Measurements from ENCODE around the gene SLPI.

Gene SLPI

GRCh38 chr20:45211569-45212474, 42.5 kb downstream of the SLPI start:
- no peak for DNase-seq

- DNase-seq: no peak
Observed at GRCh38 chr20:45209924-45210323, 44.4 kb downstream of the SLPI start.

GRCh38 chr20:45206725-45207124, 47.6 kb downstream of the SLPI start, which contains the start of gene SEMG1:
SEMG1 (plus strand) TSS chr20:45207033; CDS start chr20:45207054, 21 bp downstream.
- DNase-seq: no peak
